HEK293 (cell line): ENCODE measurements around the gene CDH6.

Source experiments
- CTCF ChIA-PET: fragments of 350-600 bp; formaldehyde crosslinking; extraction: SDS; loops from one replicate; lab custom pipeline; 2021; ENCODE audit warnings: antibody characterized with exemption; lab: Yijun Ruan, JAX
- POLR2A ChIA-PET: fragments of 300-600 bp; formaldehyde crosslinking; extraction: SDS; loops from one replicate; lab custom pipeline; 2020; ENCODE audit warnings: antibody characterized with exemption, inconsistent platforms; lab: Yijun Ruan, JAX
- H3K27ac ChIP-seq: fragments of 200-500 bp; sonication (Bioruptor generic); 2 replicates; pipeline ENCODE4 v1.5.1; 2014; ENCODE audit warnings: low read depth, low read length, control low read depth, inconsistent platforms; ENCODE audit errors: extremely low read depth
- H3K36me3 ChIP-seq, 2 experiments: fragments of 200-500 bp in 1 of 2; sonication (Bioruptor generic) in 1 of 2; 1 replicate in 1 of 2; 2 replicates in 1 of 2; pipeline ENCODE4 v1.5.1; 2014 to 2017; ENCODE audit warnings: inconsistent platforms in 2 of 2, low read length in 2 of 2; ENCODE audit not compliant: control insufficient read depth in 2 of 2, insufficient read depth in 1 of 2
- H3K4me1 ChIP-seq: fragments of 200-500 bp; sonication (Bioruptor generic); 2 replicates; pipeline ENCODE4 v1.5.1; 2014; ENCODE audit warnings: mild to moderate bottlenecking, low read length, inconsistent platforms; ENCODE audit not compliant: control insufficient read depth, insufficient read depth
- H3K4me3 ChIP-seq: 2 replicates; pipeline ENCODE4 v1.5.1; 2011; ENCODE audit warnings: low read depth, mild to moderate bottlenecking, control low read depth, low read length, moderate library complexity
- H3K9me3 ChIP-seq: fragments of 200-500 bp; sonication (Bioruptor generic); 2 replicates; pipeline ENCODE4 v1.5.1; 2014; ENCODE audit warnings: low read depth, low read length, inconsistent platforms; ENCODE audit not compliant: control insufficient read depth, insufficient read depth
- GFI1B ChIP-seq: fragments of 450-650 bp; formaldehyde crosslinking; IDR thresholded peaks from 2 replicates; pipeline ENCODE4 v1.5.1; 2016; ENCODE audit warnings: missing biosample characterization, missing genetic modification characterization
- KLF9 ChIP-seq: fragments of 450-650 bp; formaldehyde crosslinking; IDR thresholded peaks from 2 replicates; pipeline ENCODE4 v1.5.1; 2016; ENCODE audit warnings: missing biosample characterization, missing genetic modification characterization, low read depth
- MYNN ChIP-seq: fragments of 450-650 bp; formaldehyde crosslinking; IDR thresholded peaks from 2 replicates; pipeline ENCODE4 v1.5.1; 2016; ENCODE audit warnings: missing biosample characterization, missing genetic modification characterization, borderline replicate concordance
- SETDB1 ChIP-seq: IDR thresholded peaks from one replicate; pipeline ENCODE4 v1.6.1; 2017; ENCODE audit warnings: mild to moderate bottlenecking, low read length, moderate library complexity, mixed read lengths; ENCODE audit not compliant: insufficient read length
- TRIM28 ChIP-seq: IDR thresholded peaks from 2 replicates; pipeline ENCODE4 v1.6.1; 2011; ENCODE audit warnings: low read length, control low read depth, borderline replicate concordance
- YY1 ChIP-seq: fragments of 450-650 bp; formaldehyde crosslinking; IDR thresholded peaks from 2 replicates; pipeline ENCODE4 v1.5.1; 2018; ENCODE audit warnings: missing biosample characterization, missing genetic modification characterization
- ZFP3 ChIP-seq: fragments of 450-650 bp; formaldehyde crosslinking; IDR thresholded peaks from 2 replicates; pipeline ENCODE4 v1.5.1; 2016; ENCODE audit warnings: low read depth, missing biosample characterization, missing genetic modification characterization
- ZIC2 ChIP-seq: fragments of 450-650 bp; formaldehyde crosslinking; IDR thresholded peaks from 2 replicates; pipeline ENCODE4 v1.5.1; 2016; ENCODE audit warnings: missing biosample characterization, missing genetic modification characterization
- ZNF211 ChIP-seq: fragments of 450-650 bp; formaldehyde crosslinking; IDR thresholded peaks from 2 replicates; pipeline ENCODE4 v1.5.1; 2016; ENCODE audit warnings: low read depth, missing biosample characterization, missing genetic modification characterization
- ZNF223 ChIP-seq: fragments of 450-650 bp; formaldehyde crosslinking; IDR thresholded peaks from 2 replicates; pipeline ENCODE4 v1.5.1; 2016; ENCODE audit warnings: missing biosample characterization, missing genetic modification characterization
- ZNF23 ChIP-seq: fragments of 450-650 bp; formaldehyde crosslinking; IDR thresholded peaks from 2 replicates; pipeline ENCODE4 v1.5.1; 2016; ENCODE audit warnings: missing biosample characterization, missing genetic modification characterization, borderline replicate concordance
- ZNF274 ChIP-seq, 2 experiments: fragments of 200-500 bp in 1 of 2; fragments of 450-650 bp in 1 of 2; sonication (Bioruptor generic) in 1 of 2; formaldehyde crosslinking in 1 of 2; IDR thresholded peaks; 2 replicates each; pipeline versions ENCODE4 v1.5.1 to v1.6.1; 2014 to 2016; ENCODE audit warnings: borderline replicate concordance in 1 of 2, inconsistent platforms in 1 of 2, low read length in 1 of 2, missing biosample characterization in 1 of 2, missing genetic modification characterization in 1 of 2
- ZNF302 ChIP-seq: fragments of 450-650 bp; formaldehyde crosslinking; IDR thresholded peaks from 2 replicates; pipeline ENCODE4 v1.5.1; 2016; ENCODE audit warnings: missing biosample characterization, missing genetic modification characterization, low read depth
- ZNF37A ChIP-seq: fragments of 450-650 bp; IDR thresholded peaks from 2 replicates; pipeline ENCODE4 v1.5.1; 2018; ENCODE audit warnings: missing biosample characterization, missing genetic modification characterization
- ZNF473 ChIP-seq: fragments of 450-650 bp; formaldehyde crosslinking; IDR thresholded peaks from 2 replicates; pipeline ENCODE4 v1.5.1; 2017; ENCODE audit warnings: missing biosample characterization, missing genetic modification characterization
- ZNF521 ChIP-seq: fragments of 450-650 bp; formaldehyde crosslinking; IDR thresholded peaks from 2 replicates; pipeline ENCODE4 v1.5.1; 2017; ENCODE audit warnings: missing biosample characterization, mild to moderate bottlenecking, missing genetic modification characterization
- ZNF530 ChIP-seq: fragments of 450-650 bp; formaldehyde crosslinking; IDR thresholded peaks from 2 replicates; pipeline ENCODE4 v1.5.1; 2016; ENCODE audit warnings: low read depth, missing biosample characterization, missing genetic modification characterization
- ZNF544 ChIP-seq: fragments of 450-650 bp; formaldehyde crosslinking; IDR thresholded peaks from 2 replicates; pipeline ENCODE4 v1.5.0; 2017; ENCODE audit warnings: missing biosample characterization, missing genetic modification characterization
- ZNF624 ChIP-seq: fragments of 450-650 bp; formaldehyde crosslinking; IDR thresholded peaks from 2 replicates; pipeline ENCODE4 v1.5.1; 2017; ENCODE audit warnings: missing biosample characterization, missing genetic modification characterization
- ZNF670 ChIP-seq: fragments of 450-650 bp; formaldehyde crosslinking; IDR thresholded peaks from 2 replicates; pipeline ENCODE4 v1.5.1; 2016; ENCODE audit warnings: missing biosample characterization, missing genetic modification characterization, low read depth
- ZXDB ChIP-seq: fragments of 450-650 bp; formaldehyde crosslinking; IDR thresholded peaks from 2 replicates; pipeline ENCODE4 v1.5.1; 2016; ENCODE audit warnings: missing biosample characterization, missing genetic modification characterization
- TF ChIP-seq, protein P1 (sequence below): fragments of 450-650 bp; IDR thresholded peaks from 2 replicates; pipeline ENCODE4 v1.5.1; 2018; ENCODE audit warnings: missing biosample characterization, mild to moderate bottlenecking, missing genetic modification characterization
- TF ChIP-seq, protein P2 (sequence below): fragments of 450-650 bp; formaldehyde crosslinking; IDR thresholded peaks from 2 replicates; pipeline ENCODE4 v1.5.1; 2017; ENCODE audit warnings: missing biosample characterization, missing genetic modification characterization
- TF ChIP-seq, protein P3 (sequence below): fragments of 450-650 bp; formaldehyde crosslinking; IDR thresholded peaks from 2 replicates; pipeline ENCODE4 v1.5.1; 2016; ENCODE audit warnings: missing biosample characterization, missing genetic modification characterization
- TF ChIP-seq, protein P4 (sequence below): IDR thresholded peaks from 2 replicates; pipeline ENCODE4 v1.6.1; 2011; ENCODE audit warnings: mild to moderate bottlenecking, low read depth, low read length, borderline replicate concordance
- TF ChIP-seq, protein P5 (sequence below): fragments of 450-650 bp; formaldehyde crosslinking; IDR thresholded peaks from 2 replicates; pipeline ENCODE4 v1.5.1; 2016; ENCODE audit warnings: missing biosample characterization, missing genetic modification characterization

CDH6 gene

DNA sequence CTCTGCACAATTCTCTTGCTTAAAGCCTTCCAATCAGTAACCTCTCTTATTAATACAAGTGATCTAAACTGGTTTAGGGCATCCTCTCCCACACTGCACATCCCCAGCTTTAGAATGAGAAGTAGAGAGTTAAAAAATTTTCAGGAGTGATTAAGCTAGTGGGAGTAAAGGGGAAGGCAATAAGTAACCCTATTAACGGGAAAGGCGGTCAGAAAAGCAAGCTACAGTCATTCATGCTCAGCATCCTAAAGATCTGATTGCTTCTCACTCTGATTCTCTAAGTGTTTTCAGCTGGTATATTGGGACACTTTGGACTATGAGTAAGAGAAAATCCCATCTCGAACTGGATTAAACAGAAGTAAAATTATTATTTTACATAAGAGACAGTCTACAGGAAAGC is 15.8 kb downstream of the CDH6 start:
- CTCF ChIA-PET: interaction anchor here (0.6 to 2.9 kb wide), 2 partner anchors 23 to 181 kb away, joined by 3 to 15 read pairs; no protein-coding TSS in a partner anchor
- Histone ChIP-seq H3K4me1 (no peaks in the 10 kb centered on the region), H3K4me3 (no peak overlapping the region), H3K36me3 (no peaks in the 10 kb centered on the region), H3K27ac (no peak overlapping the region), H3K9me3 (no peaks in the 10 kb centered on the region)
- POLR2A ChIA-PET: no interaction called here
- no peak for TF ChIP-seq ZNF521 (tag by site-specific recombination)
- no peak for TF ChIP-seq ZNF544
- TF ChIP-seq ZNF670 (tag by site-specific recombination): no peak
- TF ChIP-seq ZNF23 (tag by site-specific recombination): no peak
- no peak for TF ChIP-seq SETDB1
- TF ChIP-seq, protein P1, sequence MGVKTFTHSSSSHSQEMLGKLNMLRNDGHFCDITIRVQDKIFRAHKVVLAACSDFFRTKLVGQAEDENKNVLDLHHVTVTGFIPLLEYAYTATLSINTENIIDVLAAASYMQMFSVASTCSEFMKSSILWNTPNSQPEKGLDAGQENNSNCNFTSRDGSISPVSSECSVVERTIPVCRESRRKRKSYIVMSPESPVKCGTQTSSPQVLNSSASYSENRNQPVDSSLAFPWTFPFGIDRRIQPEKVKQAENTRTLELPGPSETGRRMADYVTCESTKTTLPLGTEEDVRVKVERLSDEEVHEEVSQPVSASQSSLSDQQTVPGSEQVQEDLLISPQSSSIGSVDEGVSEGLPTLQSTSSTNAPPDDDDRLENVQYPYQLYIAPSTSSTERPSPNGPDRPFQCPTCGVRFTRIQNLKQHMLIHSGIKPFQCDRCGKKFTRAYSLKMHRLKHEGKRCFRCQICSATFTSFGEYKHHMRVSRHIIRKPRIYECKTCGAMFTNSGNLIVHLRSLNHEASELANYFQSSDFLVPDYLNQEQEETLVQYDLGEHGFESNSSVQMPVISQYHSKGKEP (tag by site-specific recombination): no peak
- TF ChIP-seq, protein P2, sequence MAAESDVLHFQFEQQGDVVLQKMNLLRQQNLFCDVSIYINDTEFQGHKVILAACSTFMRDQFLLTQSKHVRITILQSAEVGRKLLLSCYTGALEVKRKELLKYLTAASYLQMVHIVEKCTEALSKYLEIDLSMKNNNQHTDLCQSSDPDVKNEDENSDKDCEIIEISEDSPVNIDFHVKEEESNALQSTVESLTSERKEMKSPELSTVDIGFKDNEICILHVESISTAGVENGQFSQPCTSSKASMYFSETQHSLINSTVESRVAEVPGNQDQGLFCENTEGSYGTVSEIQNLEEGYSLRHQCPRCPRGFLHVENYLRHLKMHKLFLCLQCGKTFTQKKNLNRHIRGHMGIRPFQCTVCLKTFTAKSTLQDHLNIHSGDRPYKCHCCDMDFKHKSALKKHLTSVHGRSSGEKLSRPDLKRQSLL (tag by site-specific recombination): no peak
- no peak for TF ChIP-seq ZNF211
- no peak for TF ChIP-seq ZNF274 (IDR thresholded peaks at IDR 0.05; ENCODE audit: low read length)
- TF ChIP-seq ZNF274 (tag by site-specific recombination; IDR thresholded peaks at IDR 0.05; ENCODE audit: borderline replicate concordance): no peak
- no peak for TF ChIP-seq MYNN
- no peak for TF ChIP-seq ZNF37A (tag by site-specific recombination)
- TF ChIP-seq GFI1B: no peak

DNA sequence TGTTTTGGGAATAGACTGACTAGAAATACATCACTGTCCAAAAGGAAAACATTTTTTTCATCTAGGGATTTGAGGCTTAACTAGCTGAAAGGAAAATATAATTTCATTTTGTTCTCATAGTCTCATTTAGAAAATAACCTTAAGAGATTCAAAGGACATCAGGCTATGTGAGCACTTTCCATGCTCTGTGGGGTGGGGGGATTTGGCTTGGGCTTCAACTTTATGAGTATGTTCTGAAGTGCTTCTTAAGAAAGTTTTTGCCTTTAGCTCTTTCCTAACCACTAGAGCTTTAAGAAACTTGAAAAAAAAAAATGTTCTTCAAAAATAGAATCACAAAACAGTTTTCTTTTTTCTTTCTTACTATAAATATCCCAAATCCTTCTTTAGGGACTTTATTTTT is 17.6 kb downstream of the CDH6 start:
- H3K4me1 ChIP-seq: no peaks in the 10 kb centered on the region
- POLR2A ChIA-PET: no interaction called here
- no peak for TF ChIP-seq YY1 (tag by site-specific recombination)
- no peak for TF ChIP-seq ZNF624 (tag by site-specific recombination)
- CTCF ChIA-PET: interaction anchor here (2.9 kb wide), 1 partner anchor 21 kb away, joined by 15 read pairs; no protein-coding TSS in a partner anchor
- H3K4me3 ChIP-seq: no peak overlapping the region
- no peak overlapping the region for H3K27ac ChIP-seq
- H3K9me3 ChIP-seq: no peaks in the 10 kb centered on the region
- no peaks in the 10 kb centered on the region for H3K36me3 ChIP-seq

DNA sequence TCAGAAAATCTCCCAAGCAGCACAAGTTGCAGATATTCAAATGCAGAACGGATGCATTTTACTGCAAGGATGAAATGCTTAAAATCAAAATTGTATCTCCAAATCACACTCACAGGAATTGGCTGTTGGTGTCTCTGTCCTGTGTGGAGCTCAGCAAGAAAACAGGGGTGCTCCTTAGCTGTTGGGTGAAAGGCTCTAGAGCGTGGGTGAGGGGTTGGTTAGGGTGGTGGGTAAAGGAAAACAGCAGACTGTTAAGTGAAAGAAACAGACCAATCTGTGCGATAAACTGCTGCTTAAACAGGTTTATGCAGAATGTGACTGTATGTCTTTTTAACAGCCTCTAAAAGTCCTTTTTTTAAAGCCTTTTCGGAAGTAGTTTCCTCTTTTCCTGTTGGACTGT is 19.8 kb downstream of the CDH6 start:
- H3K36me3 ChIP-seq: no peaks in the 10 kb centered on the region
- no peak overlapping the region for H3K27ac ChIP-seq
- H3K4me3 ChIP-seq: no peak overlapping the region
- TF ChIP-seq ZXDB (no peak), ZNF473 (tag by site-specific recombination) (no peak), MYNN (no peak), ZNF223 (no peak), ZNF530 (no peak), ZFP3 (no peak), ZNF302 (no peak), ZIC2 (tag by site-specific recombination) (no peak), TRIM28 (no peak), KLF9 (no peak)
- TF ChIP-seq, protein P3, sequence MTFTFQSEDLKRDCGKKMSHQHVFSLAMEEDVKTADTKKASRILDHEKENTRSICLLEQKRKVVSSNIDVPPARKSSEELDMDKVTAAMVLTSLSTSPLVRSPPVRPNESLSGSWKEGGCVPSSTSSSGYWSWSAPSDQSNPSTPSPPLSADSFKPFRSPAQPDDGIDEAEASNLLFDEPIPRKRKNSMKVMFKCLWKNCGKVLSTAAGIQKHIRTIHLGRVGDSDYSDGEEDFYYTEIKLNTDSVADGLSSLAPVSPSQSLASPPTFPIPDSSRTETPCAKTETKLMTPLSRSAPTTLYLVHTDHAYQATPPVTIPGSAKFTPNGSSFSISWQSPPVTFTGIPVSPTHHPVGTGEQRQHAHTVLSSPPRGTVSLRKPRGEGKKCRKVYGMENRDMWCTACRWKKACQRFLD (tag by site-specific recombination): no peak
- TF ChIP-seq, protein P4, sequence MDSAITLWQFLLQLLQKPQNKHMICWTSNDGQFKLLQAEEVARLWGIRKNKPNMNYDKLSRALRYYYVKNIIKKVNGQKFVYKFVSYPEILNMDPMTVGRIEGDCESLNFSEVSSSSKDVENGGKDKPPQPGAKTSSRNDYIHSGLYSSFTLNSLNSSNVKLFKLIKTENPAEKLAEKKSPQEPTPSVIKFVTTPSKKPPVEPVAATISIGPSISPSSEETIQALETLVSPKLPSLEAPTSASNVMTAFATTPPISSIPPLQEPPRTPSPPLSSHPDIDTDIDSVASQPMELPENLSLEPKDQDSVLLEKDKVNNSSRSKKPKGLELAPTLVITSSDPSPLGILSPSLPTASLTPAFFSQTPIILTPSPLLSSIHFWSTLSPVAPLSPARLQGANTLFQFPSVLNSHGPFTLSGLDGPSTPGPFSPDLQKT: no peak
- TF ChIP-seq, protein P5, sequence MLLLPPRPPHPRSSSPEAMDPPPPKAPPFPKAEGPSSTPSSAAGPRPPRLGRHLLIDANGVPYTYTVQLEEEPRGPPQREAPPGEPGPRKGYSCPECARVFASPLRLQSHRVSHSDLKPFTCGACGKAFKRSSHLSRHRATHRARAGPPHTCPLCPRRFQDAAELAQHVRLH (tag by site-specific recombination): no peak
- TF ChIP-seq, all 188 proteins: peak for 0
- ChIA-PET CTCF (interaction anchor here (0.6 to 2.4 kb wide), 3 partner anchors 19 to 27 kb away, joined by 4 to 11 read pairs (median 6); no protein-coding TSS in a partner anchor), POLR2A (no interaction called here)
- Histone ChIP-seq H3K9me3 (no peaks in the 10 kb centered on the region), H3K4me1 (no peaks in the 10 kb centered on the region)
